Trophoblast cell (in vitro differentiated cells and primary cell): ENCODE results near the gene GRIPAP1.
A peak's percentile ranks its signal among the peaks of the same experiment; 100 is the strongest.

ENCODE experiments used
- DNase-seq, 2 donors: peaks; one replicate each; pipeline ENCODE4 v3.0.0-alpha.2; 2016
- H2AFZ ChIP-seq: 2 replicates; pipeline ENCODE4 v1.6.1; 2013; ENCODE audit warnings: low read length, moderate library complexity, mild to moderate bottlenecking; ENCODE audit not compliant: insufficient read depth, poor library complexity
- H2AK5ac ChIP-seq: 2 replicates; pipeline ENCODE4 v1.6.1; 2013; ENCODE audit warnings: mild to moderate bottlenecking, low read length
- H2BK120ac ChIP-seq: 2 replicates; pipeline ENCODE4 v1.6.1; 2013; ENCODE audit warnings: low read length, mild to moderate bottlenecking, moderate library complexity; ENCODE audit not compliant: insufficient read depth, poor library complexity
- H2BK12ac ChIP-seq: 2 replicates; pipeline ENCODE4 v1.6.1; 2013; ENCODE audit warnings: mild to moderate bottlenecking, low read length, moderate library complexity
- H2BK5ac ChIP-seq: 2 replicates; pipeline ENCODE4 v1.6.1; 2013; ENCODE audit warnings: low read length, low read depth, moderate library complexity, mild to moderate bottlenecking; ENCODE audit not compliant: poor library complexity
- H3K14ac ChIP-seq: 2 replicates; pipeline ENCODE4 v1.6.1; 2013; ENCODE audit warnings: mild to moderate bottlenecking, low read length
- H3K18ac ChIP-seq: 2 replicates; pipeline ENCODE4 v1.6.1; 2013; ENCODE audit warnings: mild to moderate bottlenecking, low read length
- H3K23ac ChIP-seq: 2 replicates; pipeline ENCODE4 v1.6.1; 2013; ENCODE audit warnings: low read length
- H3K27ac ChIP-seq: 2 replicates; pipeline ENCODE4 v1.5.1; 2013; ENCODE audit warnings: low read depth, mild to moderate bottlenecking, inconsistent platforms, low read length, moderate library complexity
- H3K27me3 ChIP-seq: 2 replicates; pipeline ENCODE4 v1.6.1; 2013; ENCODE audit warnings: inconsistent platforms, mild to moderate bottlenecking, low read length, moderate library complexity; ENCODE audit not compliant: insufficient read depth
- H3K36me3 ChIP-seq, 2 experiments: 1 replicate in 1 of 2; 2 replicates in 1 of 2; pipeline ENCODE4 v1.6.1; 2013; ENCODE audit warnings: low read length in 2 of 2, mild to moderate bottlenecking in 2 of 2, moderate library complexity in 1 of 2; ENCODE audit not compliant: insufficient read depth in 2 of 2, control insufficient read depth in 1 of 2
- H3K4ac ChIP-seq: 2 replicates; pipeline ENCODE4 v1.6.1; 2013; ENCODE audit warnings: low read depth, mild to moderate bottlenecking, low read length, moderate library complexity
- H3K4me1 ChIP-seq, 2 experiments: 1 replicate in 1 of 2; 2 replicates in 1 of 2; pipeline ENCODE4 v1.6.1; 2013; ENCODE audit warnings: low read length in 2 of 2, mild to moderate bottlenecking in 2 of 2, moderate library complexity in 1 of 2; ENCODE audit not compliant: insufficient read depth in 2 of 2, control insufficient read depth in 1 of 2
- H3K4me2 ChIP-seq: 2 replicates; pipeline ENCODE4 v1.6.1; 2013; ENCODE audit warnings: inconsistent platforms, mild to moderate bottlenecking, low read length, moderate library complexity
- H3K4me3 ChIP-seq: 2 replicates; pipeline ENCODE4 v1.5.1; 2013; ENCODE audit warnings: mild to moderate bottlenecking, low read depth, low read length, inconsistent platforms
- H3K79me1 ChIP-seq: one replicate; pipeline ENCODE4 v1.6.1; 2013; ENCODE audit warnings: low read length
- H3K79me2 ChIP-seq: 2 replicates; pipeline ENCODE4 v1.6.1; 2013; ENCODE audit warnings: low read length, mild to moderate bottlenecking; ENCODE audit not compliant: control insufficient read depth, insufficient read depth, poor library complexity
- H3K9ac ChIP-seq: 2 replicates; pipeline ENCODE4 v1.6.1; 2013; ENCODE audit warnings: mild to moderate bottlenecking, low read length
- H3K9me3 ChIP-seq: 2 replicates; pipeline ENCODE4 v1.6.1; 2013; ENCODE audit warnings: low read depth, mild to moderate bottlenecking, control low read depth, inconsistent platforms, low read length; ENCODE audit not compliant: insufficient read depth
- H4K12ac ChIP-seq: 2 replicates; pipeline ENCODE4 v1.6.1; 2013; ENCODE audit warnings: low read depth, mild to moderate bottlenecking, low read length, moderate library complexity
- H4K8ac ChIP-seq: 2 replicates; pipeline ENCODE4 v1.6.1; 2013; ENCODE audit warnings: low read depth, mild to moderate bottlenecking, low read length, moderate library complexity
- H4K91ac ChIP-seq: one replicate; pipeline ENCODE4 v1.6.1; 2013; ENCODE audit warnings: low read depth, mild to moderate bottlenecking, low read length, moderate library complexity
- WGBS: extraction: QIAGEN DNeasy Blood & Tissue Kit; methylation state at CpG from one replicate; pipeline ENCODE4 v1.1.7; 2013; ENCODE audit warnings: missing lambda C conversion rate; ENCODE audit not compliant: insufficient read length, insufficient coverage; ENCODE audit errors: extremely low coverage; 5-methylcytosine and 5-hydroxymethylcytosine counted together

GRIPAP1 gene

DNA sequence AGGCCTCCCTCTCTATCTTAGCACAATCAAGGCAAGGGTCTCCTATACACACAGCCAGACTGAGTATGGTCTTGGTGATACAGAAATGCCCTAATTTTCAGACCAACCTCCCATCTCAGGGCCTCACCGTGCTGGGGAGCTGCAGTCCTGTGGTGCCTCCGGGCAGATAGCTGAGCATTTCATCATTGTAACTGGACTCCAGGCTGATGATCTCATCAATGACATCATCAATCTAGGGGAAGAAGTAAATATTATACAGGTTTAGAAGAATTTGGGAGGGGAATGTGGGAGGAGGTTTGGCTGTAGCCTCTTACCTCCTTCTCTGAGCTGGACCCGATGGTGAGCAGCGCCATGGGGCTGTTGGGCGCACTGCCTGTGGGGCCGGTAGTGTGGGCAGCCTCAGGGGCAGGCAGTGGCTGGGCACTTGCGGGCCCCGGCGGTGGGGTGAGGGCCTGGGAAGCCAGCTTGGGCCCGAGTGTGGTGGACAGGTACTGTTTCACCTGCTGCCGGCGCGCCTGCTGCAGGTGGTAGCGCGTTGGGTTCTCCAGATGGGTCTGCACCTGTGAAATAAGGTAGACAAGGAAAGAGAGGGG, 35.9 kb upstream of the GRIPAP1 start:
- Histone ChIP-seq H3K23ac (no peak overlapping the region), H3K4me2 (no peak overlapping the region), H2AFZ (no peak overlapping the region), H3K9ac (no peak overlapping the region), H3K4me1 (peaks cover 13 to 21% of the 10 kb centered on the region in 2 experiments), H3K79me2 (peaks cover 7% of the 10 kb centered on the region), H3K18ac (no peak overlapping the region), H2BK120ac (no peak overlapping the region), H3K36me3 (peaks cover 32 to 40% of the 10 kb centered on the region in 2 experiments), H4K8ac (no peak overlapping the region), H2BK12ac (no peak overlapping the region), H3K4me3 (no peak overlapping the region), H2BK5ac (no peak overlapping the region), H3K27me3 (no peaks in the 10 kb centered on the region), H3K14ac (no peak overlapping the region), H3K4ac (no peak overlapping the region), H3K9me3 (no peaks in the 10 kb centered on the region), H4K91ac (peak overlapping the region; percentile 4), H4K12ac (no peak overlapping the region), H2AK5ac (no peak overlapping the region), H3K27ac (no peak overlapping the region), H3K79me1 (peaks cover 18% of the 10 kb centered on the region)
- no CpG with 5 or more reads among the region's 15 CpGs for WGBS
- DNase-seq: peak; percentile 80 to 88

DNA sequence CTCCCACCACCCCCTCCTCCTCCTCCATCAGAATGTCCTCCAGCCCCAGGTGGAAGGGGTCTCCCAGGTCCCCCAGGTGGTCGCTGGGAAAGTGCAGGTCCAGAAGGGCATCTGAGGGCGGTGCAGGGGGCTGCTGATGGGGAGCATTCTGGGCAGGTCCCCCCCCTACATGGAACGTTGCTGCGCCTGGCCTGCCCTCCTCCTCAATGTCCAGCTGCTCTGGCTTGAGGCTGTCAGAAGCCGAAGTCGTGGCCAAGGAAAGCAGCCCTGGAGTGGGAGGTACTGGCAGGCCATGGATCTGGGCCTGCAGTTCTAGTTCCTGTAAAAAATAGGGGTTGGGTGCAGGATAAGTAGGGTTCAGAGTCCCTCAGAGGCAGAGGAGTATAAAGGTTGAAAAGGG, 28.2 kb upstream of the GRIPAP1 start:
- Histone ChIP-seq H3K27me3 (no peaks in the 10 kb centered on the region), H3K79me2 (no peaks in the 10 kb centered on the region), H3K4ac (no peak overlapping the region), H2BK5ac (no peak overlapping the region), H3K4me3 (no peak overlapping the region), H4K12ac (no peak overlapping the region), H3K9ac (no peak overlapping the region), H3K79me1 (peaks cover 3% of the 10 kb centered on the region), H2BK12ac (no peak overlapping the region), H2AK5ac (no peak overlapping the region), H3K4me1 (peaks cover 7% of the 10 kb centered on the region in 2 experiments), H3K27ac (no peak overlapping the region), H4K91ac (no peak overlapping the region), H3K23ac (no peak overlapping the region), H2BK120ac (no peak overlapping the region), H4K8ac (no peak overlapping the region), H3K9me3 (no peaks in the 10 kb centered on the region), H3K4me2 (no peak overlapping the region), H2AFZ (no peak overlapping the region), H3K14ac (no peak overlapping the region), H3K18ac (no peak overlapping the region), H3K36me3 (peaks cover 36 to 44% of the 10 kb centered on the region in 2 experiments)
- WGBS: no CpG with 5 or more reads among the region's 6 CpGs
- DNase-seq: no peak

DNA sequence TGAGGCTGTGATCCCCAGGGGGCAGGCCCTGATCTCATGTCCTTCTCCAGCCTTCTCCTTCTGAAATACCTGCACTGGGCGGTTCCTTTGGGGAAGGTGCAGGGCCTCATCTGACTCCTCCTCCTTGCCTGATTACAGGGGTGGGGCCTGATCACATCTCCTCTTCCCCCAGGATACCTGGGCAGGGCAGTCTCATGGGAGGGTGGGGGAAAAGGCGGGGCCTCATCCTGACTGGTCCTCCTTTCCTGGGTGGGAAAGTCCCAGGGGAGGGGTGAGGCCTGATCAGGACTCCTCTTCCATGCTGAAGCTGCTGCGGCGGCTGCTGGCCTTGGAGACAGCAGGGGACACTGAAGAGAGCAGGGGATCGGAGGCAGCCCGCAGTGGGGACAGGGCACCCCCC, 27.8 kb upstream of the GRIPAP1 start:
- no peak overlapping the region for H3K4ac ChIP-seq
- H4K12ac ChIP-seq: no peak overlapping the region
- H3K18ac ChIP-seq: no peak overlapping the region
- no peaks in the 10 kb centered on the region for H3K79me2 ChIP-seq
- H3K27ac ChIP-seq: no peak overlapping the region
- WGBS: no CpG with 5 or more reads among the region's 6 CpGs
- DNase-seq: peak in 1 of 2 donors; percentile 7
- no peaks in the 10 kb centered on the region for H3K27me3 ChIP-seq
- H4K8ac ChIP-seq: no peak overlapping the region
- H3K9me3 ChIP-seq: no peaks in the 10 kb centered on the region
- H3K23ac ChIP-seq: no peak overlapping the region
- H2BK12ac ChIP-seq: no peak overlapping the region
- peaks cover 7% of the 10 kb centered on the region in 2 experiments for H3K4me1 ChIP-seq
- peaks cover 36 to 44% of the 10 kb centered on the region in 2 experiments for H3K36me3 ChIP-seq
- H2AFZ ChIP-seq: no peak overlapping the region
- H3K9ac ChIP-seq: no peak overlapping the region
- H2BK120ac ChIP-seq: no peak overlapping the region
- no peak overlapping the region for H3K4me3 ChIP-seq
- H2AK5ac ChIP-seq: no peak overlapping the region
- no peak overlapping the region for H2BK5ac ChIP-seq
- no peak overlapping the region for H3K4me2 ChIP-seq
- H3K14ac ChIP-seq: no peak overlapping the region
- H3K79me1 ChIP-seq: peaks cover 3% of the 10 kb centered on the region
- H4K91ac ChIP-seq: no peak overlapping the region

DNA sequence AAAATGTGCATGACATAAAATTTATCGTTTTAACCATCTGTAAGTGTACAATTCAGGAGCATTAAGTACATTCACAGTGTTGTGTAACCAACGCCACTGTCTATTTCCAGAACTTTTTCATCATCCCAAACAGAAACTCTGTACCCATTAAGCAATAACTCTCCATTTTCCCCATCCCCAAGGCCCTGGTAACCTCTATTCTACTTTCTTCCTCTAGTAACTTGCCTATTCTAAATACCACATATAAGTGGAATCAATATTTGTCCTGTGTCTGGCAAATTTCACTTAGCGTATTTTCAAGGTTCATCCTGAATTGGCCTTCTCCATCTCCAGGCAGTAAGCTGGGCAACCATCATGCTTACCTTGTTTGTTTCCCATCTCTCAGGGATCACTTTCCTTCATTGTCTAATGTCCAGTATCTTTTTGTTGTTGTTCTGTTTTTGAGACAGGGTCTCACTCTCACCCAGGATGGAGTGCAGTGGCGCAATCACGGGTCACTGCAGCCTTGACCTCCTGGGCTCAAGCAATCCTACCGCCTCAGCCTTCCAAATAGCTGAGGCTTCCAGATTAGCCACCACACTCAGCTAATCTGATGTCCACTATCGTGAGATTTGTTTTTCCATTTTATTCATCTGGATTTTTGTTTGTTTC, 17.7 kb upstream of the GRIPAP1 start:
- no peaks in the 10 kb centered on the region for H3K4me1 ChIP-seq
- H4K12ac ChIP-seq: no peak overlapping the region
- no peaks in the 10 kb centered on the region for H3K79me1 ChIP-seq
- WGBS: no CpG with 5 or more reads among the region's 7 CpGs
- no peak for DNase-seq
- no peak overlapping the region for H3K23ac ChIP-seq
- H4K8ac ChIP-seq: no peak overlapping the region
- H3K4me3 ChIP-seq: no peak overlapping the region
- no peak overlapping the region for H3K14ac ChIP-seq
- no peaks in the 10 kb centered on the region for H3K79me2 ChIP-seq
- H3K27ac ChIP-seq: no peak overlapping the region
- no peak overlapping the region for H3K4ac ChIP-seq
- H4K91ac ChIP-seq: no peak overlapping the region
- no peak overlapping the region for H2BK120ac ChIP-seq
- H3K4me2 ChIP-seq: no peak overlapping the region
- no peak overlapping the region for H2BK12ac ChIP-seq
- no peak overlapping the region for H2AFZ ChIP-seq
- no peaks in the 10 kb centered on the region for H3K9me3 ChIP-seq
- no peak overlapping the region for H2AK5ac ChIP-seq
- peaks cover 0 to 2% of the 10 kb centered on the region in 2 experiments for H3K36me3 ChIP-seq
- H3K18ac ChIP-seq: no peak overlapping the region
- H2BK5ac ChIP-seq: no peak overlapping the region
- no peak overlapping the region for H3K9ac ChIP-seq
- no peaks in the 10 kb centered on the region for H3K27me3 ChIP-seq
